NCI-H526 (cell line): ENCODE data around the gene TASOR.
"Not testable (repeated sequence)": the region's sequence is repeated elsewhere in the genome, so short reads cannot be mapped to it uniquely, and the experiment has no call there.

Experiments used
- DNase-seq, 2 experiments: peaks; one replicate each; lab custom pipeline; 2025; lab: John Stamatoyannopoulos, UW

Gene TASOR

GRCh38 chr3:56683122-56683817 lies at the start of gene TASOR:
Gene TASOR (minus strand): TSS chr3:56683265. CDS start chr3:56683006, 259 bp downstream.
- DNase-seq, result peak in 1 of 2 experiments; percentile 85

GRCh38 chr3:56732109-56732508 lies 49.0 kb upstream of the TASOR start:
- DNase-seq, result no peak

- no peak for DNase-seq
Observed at GRCh38 chr3:56725175-56725574, 42.1 kb upstream of the TASOR start.

- peak; percentile 56 to 67 for DNase-seq
Observed at GRCh38 chr3:56724676-56725075, 41.6 kb upstream of the TASOR start.

GRCh38 chr3:56720849-56721248 lies 37.8 kb upstream of the TASOR start:
- no peak for DNase-seq

- DNase-seq, result not testable (repeated sequence)
Observed at GRCh38 chr3:56718809-56719208, 35.7 kb upstream of the TASOR start.

GRCh38 chr3:56711344-56711743 lies 28.3 kb upstream of the TASOR start:
- DNase-seq, result no peak

GRCh38 chr3:56707412-56707811 lies 24.3 kb upstream of the TASOR start:
- not testable (repeated sequence) for DNase-seq

- DNase-seq, result no peak
Observed at GRCh38 chr3:56706629-56707028, 23.6 kb upstream of the TASOR start.

- DNase-seq, result no peak
Observed at GRCh38 chr3:56704706-56705105, 21.6 kb upstream of the TASOR start.

GRCh38 chr3:56702490-56703315 lies 19.6 kb upstream of the TASOR start:
- DNase-seq, result peak; percentile 9 to 61

GRCh38 chr3:56700151-56700550 lies 17.1 kb upstream of the TASOR start:
- no peak for DNase-seq

GRCh38 chr3:56694867-56695683 lies 12.0 kb upstream of the TASOR start:
- no peak for DNase-seq

GRCh38 chr3:56693750-56694149 lies 10.7 kb upstream of the TASOR start:
- no peak for DNase-seq

- DNase-seq, result not testable (repeated sequence)
Observed at GRCh38 chr3:56692520-56693433, 9.7 kb upstream of the TASOR start.

- DNase-seq, result not testable (repeated sequence)
Observed at GRCh38 chr3:56692001-56692365, 8.9 kb upstream of the TASOR start.

- DNase-seq, result no peak
Observed at GRCh38 chr3:56691165-56692000, 8.3 kb upstream of the TASOR start.

- no peak for DNase-seq
Observed at GRCh38 chr3:56689303-56689702, 6.2 kb upstream of the TASOR start.

GRCh38 chr3:56688191-56688590 lies 5.1 kb upstream of the TASOR start:
- DNase-seq, result no peak

GRCh38 chr3:56684029-56684428 lies 964 bp upstream of the TASOR start:
- no peak for DNase-seq
